ENCODE results near the gene USP36.

- TF ChIP-seq CTCF (IDR thresholded peaks at IDR 0.05) = no peak
- no peak for TF ChIP-seq POLR2A (IDR thresholded peaks at IDR 0.05)
These were observed 51.4 kb downstream of the USP36 start for GRCh38 chr17:78789149-78789662.

Data from lower leg skin (tissue), 3 donors.